NCI-H2196 treated with DMSO at 0.1 percent for 48 hours (cell line): ENCODE results near the gene HGFAC.

Experiments used
- DNase-seq: peaks from one replicate; lab custom pipeline; 2025; ENCODE audit not compliant: unreplicated experiment; lab: John Stamatoyannopoulos, UW

HGFAC gene

DNA sequence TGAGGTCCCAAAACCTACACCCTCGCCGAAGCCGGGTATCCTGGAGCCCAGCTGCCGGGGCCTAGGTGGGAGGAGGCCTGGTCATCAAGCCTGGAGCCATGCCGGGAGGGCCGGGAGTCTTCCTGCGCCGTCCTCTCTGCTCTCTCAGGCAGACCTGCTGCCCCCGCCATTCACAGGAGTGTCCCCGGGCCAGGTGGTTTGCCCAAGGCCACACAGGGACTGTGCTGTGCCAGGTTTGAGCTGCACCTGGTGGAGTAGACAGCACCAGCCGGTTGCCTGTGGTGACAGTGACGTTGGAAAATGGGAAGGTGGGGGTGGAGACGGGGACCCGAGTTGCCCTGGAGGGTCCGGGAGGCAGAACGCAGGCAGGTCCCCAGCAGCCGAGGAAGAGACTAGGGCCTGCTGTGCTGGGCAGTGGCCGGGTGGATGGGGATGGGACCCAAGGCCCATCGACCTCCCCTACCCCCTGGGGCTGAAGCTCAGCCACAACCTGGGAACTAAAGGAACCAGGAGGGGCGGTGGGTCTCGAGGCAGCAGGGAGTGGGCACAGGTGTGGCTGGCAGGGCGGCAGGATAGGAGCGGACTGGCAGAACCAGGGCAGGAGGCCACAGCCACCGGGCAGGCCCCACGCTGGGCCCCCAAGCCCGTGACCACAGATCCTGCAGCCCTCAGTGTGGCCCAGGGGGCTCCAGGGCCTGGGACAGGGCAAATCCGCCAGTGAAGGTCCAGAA lies 30.8 kb downstream of the HGFAC start:
- DNase-seq: no peak

DNA sequence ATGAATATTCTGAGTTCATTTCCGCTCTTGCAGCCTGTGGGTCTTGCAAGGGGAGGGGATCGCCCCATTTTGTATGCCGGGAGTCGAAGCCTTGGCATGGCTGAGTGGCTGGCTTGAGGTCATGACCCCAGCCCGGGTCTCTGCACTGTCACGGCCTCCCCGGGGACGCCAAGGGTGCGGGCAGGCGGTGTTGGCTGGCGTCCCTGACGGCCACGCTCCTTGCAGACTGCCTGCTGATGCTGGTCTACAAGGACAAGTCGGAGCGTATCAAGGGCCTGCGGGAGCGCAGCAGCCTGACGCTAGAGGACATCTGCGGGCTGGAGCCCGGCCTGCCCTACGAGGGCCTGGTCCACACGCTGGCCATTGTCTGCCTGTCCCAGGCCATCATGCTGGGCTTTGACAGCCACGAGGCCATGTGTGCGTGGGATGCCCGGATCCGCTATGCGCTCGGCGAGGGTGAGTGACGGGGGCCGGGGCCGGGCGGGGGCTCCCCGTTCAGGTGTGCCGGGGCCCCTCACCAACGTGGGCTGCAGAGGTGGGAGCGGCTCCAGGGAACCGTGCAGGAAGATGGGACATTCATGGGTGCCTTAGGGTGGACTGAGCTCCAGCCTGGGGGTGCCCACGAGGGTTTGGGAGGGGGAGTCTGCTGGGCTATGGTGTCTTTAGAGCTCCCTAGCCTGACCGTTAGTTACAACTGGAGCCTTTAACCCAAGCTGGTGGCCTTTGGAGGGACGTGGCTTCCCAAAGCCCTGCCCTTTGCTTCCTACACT lies 31.6 kb downstream of the HGFAC start:
- no peak for DNase-seq

DNA sequence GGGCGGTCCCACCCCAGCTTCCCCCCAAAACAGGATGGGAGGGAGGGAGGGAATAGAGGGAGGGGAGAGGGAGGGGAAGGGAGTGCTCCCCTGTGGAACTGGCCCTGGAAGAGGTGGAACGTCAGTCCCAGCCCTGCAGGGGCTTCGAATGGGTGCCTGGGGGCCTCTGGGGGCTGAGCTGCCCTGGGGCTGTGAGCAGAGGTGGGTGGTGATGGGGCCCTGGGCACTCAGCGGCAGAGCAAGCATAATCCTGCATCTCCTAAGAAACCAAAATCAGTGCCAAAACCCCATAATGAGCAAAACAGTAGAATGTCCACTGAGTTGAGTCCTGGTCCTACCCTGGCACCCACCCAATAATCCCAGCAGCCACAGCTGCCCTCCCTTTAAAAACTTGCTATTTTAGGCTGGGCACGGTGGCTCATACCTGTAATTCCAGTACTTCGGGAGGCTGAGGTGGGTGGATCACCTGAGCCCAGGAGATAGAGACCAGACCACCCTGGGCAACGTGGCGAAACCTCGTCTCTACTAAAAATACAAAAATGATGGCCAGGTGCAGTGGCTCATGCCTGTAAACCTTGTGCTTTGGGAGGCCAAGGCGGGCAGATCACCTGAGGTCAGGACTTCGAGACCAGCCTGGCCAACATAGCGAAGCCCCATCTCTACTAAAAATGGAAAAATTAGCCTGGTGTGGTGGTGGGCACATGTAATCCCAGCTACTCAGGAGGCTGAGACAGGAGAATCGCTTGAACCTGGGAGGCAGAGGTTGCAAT lies 32.4 kb downstream of the HGFAC start:
- no peak for DNase-seq

DNA sequence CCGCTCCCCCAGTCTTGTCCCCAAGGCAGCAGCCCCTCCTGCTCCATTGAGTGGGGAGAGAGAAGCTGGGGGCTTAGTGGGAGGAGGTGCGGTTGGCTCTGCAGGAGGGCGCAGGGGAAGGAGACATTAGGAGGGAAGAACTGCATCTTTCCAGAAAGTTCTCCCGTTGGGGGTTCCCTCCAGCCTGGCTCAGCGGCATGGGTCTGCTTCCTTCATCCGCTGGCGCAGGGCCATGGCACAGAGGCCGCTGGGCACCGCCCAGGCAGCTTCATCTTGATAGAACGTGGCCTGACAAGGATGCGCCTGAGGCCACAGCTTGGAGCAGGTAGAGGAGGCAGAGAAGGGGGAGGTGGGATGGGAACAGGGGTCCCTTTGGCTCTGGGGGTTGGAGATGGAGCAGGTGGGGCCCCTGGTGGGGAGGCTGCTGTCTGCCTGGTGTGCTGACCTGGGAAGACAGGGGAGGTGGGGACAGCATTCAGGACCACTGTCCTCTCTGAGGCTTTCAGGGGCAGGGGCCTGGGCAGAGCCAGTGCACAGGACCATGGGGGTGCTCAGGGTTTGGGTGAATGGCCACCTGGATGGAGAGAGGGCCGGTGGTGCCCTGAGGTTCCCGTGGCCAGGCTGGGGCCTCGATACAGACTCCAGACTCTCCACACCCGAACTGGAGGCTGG lies 33.4 kb downstream of the HGFAC start:
- DNase-seq: no peak

DNA sequence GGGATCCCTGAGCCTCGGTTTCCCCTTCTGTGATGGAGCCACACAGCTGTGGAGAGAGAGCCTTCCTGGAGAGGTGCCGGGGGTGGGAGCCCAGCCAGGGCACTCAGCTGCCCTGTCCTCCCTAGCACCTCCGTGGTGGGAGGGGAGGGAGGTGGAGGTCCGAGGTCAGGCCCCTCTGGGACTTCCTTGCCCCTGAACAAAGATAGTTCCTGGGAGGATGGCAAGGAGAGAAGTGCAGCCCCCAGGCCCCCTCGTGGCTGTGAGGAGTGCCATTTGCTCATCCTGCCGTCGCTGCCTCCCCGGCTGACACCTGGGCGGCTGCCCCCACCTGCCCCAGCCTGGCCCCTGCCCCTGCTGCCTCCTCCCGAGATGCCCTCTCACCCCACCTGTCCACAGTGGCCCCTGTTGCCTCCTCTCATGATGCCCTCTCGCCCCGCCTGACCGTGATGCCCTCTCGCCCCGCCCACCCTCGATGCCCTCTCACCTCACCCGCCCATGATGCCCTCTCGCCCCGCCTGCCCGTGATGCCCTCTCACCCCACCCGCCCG lies 34.0 kb downstream of the HGFAC start:
- DNase-seq: no peak

DNA sequence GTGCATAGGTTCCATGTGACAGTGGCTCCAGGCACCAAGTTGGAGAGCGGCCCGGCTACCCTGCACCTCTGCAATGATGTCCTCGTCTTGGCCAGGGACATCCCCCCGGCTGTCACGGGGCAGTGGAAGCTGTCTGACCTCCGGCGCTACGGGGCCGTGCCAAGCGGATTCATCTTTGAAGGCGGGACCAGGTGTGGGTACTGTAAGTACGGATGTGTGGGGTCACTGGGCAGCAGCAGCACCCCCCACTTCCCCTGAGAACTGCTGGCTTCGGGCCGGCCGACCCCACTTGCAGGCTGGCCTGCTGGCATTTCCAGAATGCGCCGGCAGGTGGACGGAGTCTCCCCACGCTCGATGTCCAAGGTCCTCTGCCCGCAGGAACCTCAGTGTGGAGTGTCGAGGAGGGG lies 34.6 kb downstream of the HGFAC start:
- DNase-seq: no peak

DNA sequence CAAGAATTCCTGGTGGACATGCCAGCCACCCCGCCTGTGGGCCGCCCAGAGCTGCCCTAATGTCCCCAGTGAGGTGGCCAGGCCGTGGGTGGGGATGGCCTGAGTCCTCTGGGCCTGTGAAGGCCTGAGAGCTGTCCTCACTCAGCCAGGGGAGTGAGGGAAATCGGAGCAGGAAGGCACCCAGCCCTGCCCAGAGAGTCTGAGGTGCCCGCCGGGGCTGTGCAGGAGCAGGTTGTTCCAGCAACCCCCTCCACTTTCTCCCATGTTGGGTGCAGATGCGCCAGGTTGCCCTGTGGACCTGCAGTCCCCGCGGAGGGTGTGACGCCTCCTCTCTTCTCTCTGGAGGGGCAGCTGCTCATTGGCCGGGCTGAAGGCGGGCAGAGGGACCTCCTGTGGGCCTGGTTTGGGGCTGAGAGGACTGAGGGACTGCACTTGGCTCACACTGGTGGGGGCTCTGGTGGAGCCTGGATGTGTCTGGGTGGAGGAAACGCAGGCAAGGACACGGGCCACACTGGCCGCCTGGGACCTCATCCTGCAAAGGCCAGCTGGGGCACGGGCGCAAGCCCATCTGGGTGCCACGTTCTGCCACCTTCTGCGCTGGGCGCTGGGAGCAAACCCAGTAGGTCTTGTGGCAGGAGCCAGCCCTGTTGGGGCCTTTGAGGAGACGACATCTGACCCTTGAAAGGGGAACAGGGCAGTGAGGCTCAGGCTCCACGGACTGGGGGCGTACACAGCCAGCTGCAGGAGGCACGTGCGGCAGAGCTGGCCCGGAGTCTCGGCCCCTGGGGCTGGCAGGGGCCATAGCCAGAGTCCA lies 35.4 kb downstream of the HGFAC start:
- DNase-seq: no peak

DNA sequence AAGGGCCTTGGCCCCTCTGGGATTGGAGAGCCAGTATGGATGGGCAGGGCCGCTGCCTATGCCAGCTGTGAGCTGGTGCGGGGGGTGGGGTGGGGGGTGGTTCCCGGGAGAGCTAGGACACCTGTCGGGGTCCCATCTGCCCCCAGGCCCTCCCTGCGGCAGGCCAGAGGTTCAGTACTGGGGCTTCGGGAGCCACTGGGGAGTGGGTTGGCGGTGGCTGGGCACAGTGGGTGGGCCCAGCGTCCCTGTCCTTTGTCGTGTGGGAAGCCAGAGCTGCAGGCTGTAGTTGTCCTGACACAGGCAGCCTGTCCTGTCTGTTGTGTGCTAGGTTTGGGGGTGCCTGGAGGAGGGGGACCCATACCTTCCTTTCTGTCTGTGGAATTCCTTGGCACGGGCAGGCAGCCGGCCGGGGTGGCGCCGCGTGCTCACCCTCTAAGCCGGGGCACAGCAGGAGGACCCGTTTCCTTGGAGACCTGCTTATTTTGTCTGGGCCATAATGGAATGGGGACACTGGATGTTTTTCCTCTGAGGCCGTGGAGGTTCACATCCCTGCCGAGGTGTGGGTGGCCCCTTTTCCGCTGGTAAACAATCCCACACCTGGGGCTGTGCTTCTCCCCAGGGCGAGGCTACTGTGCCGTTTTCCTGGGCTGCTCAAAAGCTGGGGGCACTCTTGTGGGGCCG lies 36.1 kb downstream of the HGFAC start:
- no peak for DNase-seq

DNA sequence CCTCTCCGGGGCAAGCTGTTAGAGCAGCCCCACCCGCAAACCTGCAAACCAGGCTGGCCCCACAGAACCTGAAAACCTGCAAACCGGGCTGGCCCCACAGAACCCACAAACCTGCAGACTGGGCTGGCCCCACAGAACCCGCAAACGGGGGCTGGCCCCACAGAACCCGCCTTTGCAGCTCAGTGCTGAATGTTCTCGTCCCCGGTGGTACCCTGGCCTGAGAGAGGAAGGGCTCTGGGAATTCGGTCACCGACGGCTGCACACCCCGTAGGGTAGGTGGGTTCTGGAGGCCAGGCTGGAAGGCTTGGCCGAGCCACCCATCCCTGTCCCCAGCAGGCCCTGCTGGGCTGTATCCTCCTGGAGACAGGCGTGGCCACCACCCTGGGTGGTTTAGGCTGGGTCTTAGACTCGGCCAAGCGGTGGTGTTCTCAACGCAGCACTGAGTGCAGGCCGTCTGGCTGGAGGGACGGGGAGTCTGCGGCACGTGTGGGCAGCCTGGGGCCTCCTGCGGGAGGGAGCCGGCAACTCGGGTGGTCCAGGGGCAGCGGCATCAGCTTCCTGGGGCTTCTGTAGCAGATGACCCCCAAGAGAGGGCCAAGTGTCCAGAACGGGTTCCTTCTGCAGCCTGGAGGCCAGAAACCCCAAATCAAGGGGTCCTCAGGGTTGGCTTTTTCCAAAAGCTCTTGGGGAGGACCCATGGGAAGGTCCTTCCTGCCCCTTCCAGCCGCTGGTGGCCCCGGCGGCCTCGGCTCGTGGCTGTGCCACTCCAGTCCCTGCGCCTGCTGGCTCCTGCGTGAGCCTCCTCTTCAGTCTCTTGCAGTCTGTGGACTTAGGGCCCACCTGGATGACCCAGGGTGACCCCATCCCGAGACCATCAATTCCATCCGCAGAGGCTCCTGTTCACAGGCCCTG lies 36.9 kb downstream of the HGFAC start:
- DNase-seq: no peak

DNA sequence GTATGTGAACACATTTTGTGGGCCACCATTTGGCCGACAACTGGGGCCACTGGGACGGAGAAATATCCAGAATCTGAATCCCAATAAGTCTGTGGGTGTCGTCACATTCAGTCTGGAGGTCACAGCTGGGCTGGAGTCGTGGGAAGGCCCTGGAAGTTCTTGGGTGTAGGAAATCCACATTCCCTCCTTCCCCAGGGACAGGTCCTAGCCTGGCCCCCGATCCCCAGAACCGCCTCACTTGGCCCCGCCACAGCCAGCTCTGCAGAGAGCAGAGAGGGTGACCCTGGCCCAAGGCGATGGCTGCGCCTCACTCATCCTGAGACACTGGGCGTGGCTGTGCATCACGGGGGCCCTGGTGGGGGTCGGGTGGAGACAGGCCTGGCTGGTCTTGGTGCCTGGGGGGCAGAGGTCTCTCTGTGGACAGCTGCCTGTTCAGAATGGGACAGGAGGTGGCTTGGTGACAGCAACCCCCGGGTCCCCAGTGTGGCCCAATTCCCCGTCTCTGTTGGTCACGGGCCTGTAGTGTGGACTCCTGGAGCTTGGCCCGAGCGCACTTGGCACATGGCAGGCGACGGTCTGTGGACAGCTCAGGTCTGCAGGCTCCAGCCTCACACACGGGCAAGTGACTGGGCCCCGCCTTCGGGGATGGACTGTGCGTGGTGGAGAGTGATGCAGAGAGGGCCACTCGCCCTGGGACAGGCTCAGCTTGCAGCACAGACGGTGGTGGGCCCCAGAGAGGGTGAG lies 37.8 kb downstream of the HGFAC start:
- no peak for DNase-seq

DNA sequence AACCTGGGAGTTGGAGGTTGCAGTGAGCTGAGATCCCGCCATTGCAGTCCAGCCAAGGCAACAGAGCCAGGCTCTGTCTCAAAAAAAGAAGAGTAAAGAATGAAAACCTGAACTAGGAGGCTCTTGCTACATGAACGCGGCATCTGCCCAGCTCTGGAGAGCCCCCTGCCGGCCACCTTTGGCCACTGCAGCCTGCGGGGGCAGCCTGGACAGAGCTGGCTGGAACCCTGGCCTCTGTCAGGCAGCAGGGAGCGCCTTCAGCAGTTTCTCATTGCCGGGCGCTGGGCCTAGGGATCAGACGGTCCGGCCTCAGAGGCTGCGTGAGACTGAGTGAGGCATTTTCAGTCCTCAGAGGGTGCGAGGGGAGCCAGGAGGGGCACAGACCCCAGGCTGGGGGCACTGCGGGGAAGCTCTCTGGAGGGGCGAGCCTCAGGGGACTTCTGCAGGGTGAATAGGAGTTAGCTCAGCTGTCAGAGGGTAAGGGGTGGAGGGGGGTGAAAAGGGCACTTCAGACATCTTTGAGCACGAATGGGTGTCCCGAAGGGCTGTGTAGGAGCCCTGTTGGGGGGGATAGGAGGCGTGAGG lies 38.9 kb downstream of the HGFAC start:
- DNase-seq: peak; percentile 56

DNA sequence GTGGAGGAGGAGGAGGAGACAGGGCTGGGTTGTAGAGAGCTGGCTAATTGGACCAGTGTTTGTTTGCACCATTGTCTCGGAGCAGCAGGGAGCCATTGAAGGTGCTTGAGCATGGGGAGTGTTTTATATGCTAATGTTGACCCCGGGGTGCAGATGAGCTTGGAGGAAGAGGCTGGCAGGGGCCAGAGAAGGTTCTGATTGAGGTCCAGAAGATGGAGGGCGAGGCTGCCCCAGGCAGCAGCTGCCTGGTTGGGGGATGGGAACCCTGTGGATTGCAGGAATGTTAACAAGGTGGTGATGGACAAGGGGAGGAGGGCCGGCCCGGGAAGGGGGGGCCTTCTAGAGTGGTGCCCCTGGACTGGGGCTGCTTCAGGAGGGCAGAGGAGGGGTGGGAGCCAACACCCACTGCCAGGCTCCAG lies 39.4 kb downstream of the HGFAC start:
- no peak for DNase-seq

DNA sequence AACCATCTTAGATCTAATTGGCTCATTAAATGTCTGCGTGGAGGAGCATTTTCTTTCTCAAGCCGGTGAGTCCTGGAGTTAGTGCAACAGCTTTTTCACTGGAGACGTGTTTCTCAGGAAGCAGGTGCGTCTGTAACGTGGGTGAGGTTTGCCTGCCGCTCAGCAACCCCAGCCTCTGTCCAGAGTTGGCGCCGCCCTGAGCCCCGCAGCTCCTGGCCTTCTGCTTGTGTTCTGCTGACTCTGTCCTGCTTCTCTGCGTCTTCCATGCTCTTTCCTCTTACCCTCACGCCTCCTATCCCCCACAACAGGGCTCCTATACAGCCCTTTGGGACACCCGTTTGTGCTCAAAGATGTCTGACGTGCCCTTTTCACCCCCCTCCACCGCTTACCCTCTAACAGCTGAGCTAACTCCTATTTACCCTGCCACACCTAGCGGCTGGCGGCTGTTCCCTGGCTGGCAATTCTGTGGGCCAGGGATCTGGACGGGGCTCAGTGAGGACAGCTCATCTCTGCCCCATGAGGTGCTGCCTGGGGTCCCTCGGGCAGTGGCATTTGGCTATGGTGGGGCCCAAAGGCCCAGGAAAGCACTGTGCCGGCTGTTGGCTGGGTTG lies 40.1 kb downstream of the HGFAC start:
- DNase-seq: no peak

DNA sequence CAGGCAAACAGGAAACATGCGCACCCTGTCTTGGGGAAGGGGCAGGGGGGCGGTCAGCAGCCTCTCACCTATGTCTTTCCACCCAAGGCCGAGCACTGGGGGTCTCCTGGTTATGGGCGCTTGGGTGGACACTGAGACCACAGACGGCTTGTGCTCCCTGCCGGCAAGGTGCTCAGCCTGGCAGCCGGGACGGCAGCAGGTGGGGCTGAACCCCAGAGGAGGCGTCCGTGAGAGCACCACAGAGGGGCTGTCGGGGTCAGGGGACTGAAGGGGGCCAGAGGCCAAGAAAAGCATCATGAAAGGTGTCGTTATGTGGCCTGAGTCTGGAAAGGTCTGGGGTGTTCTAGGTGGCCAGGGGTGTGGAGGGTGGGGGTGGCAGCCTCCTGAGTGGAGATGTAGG lies 40.9 kb downstream of the HGFAC start:
- no peak for DNase-seq

DNA sequence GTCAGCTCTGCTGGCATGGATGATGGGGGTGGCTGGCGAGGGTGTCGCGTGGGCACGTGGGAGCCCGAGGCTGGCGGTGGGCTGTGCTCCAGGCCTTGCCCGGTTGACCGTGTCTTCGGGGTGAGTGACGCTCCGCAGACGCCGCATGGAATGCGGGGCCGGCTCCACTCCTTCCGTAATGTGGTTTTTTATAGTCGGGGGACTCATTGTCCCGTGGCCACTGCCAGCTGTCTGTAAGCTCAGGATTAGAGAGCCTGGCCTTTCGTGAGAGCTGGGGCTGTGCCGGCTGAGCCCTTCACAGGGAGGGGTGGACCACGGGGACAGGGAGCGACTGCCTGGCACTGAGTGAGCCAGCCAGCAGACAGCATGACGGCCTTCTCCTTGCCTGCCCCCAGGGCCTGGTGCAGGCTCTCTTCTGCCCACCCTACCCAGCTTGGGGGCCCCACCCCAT lies 41.7 kb downstream of the HGFAC start:
- DNase-seq: no peak

DNA sequence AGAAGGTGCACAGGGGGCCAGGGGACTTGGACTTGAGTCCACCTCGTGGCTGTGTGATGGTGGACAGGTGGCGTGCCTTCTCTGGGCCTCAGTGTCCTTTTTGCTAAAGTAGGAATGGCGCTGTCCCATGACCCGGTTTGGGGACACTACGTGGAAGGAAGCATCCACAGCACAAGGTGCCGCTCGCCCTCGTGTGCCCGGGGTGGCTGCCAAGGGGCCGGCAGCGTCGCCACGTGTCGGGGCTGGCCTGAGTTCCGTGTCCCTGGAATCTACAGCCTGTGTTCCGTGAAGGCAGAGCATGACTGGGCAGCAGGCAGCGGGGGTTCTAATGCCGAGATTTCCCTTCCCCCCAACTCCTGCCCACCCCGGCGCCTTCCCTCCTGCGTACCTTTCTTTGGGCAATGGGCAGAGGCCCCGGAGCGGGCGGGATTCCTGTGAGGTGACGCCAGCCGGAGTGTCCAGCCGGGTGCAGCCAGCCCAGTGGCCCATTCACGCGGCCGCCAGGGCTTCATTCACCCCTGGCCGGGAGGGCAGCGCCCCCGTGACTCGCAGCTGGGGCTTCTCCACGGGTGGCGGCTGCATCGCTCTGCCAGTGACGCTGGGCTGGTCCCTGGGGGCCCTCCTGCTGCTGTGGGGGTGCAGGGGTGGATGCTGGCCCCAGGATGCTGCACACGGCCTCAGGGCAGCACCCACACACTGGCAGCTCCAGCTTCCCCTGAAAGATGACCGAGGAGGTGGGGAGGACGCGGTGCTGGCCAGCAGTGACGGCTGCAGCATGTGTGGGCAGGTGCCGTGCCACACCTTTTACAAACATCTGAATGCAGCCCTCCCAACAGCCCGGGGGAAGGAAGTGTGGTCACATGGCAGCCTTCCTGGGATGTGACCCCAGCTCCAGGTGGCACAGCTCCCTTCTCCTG lies 42.5 kb downstream of the HGFAC start:
- no peak for DNase-seq
